GM19240 (cell line): Measurements from ENCODE around the gene DMKN.

Experiments
- DNase-seq: peaks from one replicate; pipeline ENCODE4 v3.0.0; 2011; ENCODE audit warnings: low spot score; ENCODE audit not compliant: insufficient read length

DMKN gene

GRCh38 chr19:35513628-35514281 lies at the start of gene DMKN:
Gene DMKN (minus strand): TSS chr19:35513649. CDS start chr19:35513475, 174 bp downstream.
- DNase-seq: no peak

DNA sequence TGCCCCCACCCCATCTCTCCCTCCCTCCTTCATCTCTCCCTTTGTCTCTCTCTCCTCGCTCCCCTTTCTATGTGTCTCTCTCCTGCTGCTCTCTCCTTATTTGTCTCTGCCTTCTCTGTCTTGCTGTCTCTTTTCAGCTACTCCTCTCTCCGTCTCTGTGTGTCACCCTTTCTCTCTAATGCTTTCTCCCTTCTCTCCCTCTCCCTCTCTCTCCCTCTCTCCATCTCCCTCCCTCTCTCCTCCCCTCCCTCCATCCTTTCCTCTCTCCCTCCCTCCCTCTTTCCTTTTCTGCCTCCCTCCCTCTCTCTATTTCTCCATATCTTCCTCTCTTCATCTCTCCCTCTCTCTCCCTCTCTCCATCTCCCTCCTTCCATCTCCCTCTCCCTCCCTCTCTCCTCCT lies 49.3 kb upstream of the DMKN start:
- DNase-seq: no peak

- no peak for DNase-seq
Observed at GRCh38 chr19:35562336-35562735, 48.9 kb upstream of the DMKN start.

- DNase-seq: no peak
Observed at GRCh38 chr19:35561436-35561835, 48.0 kb upstream of the DMKN start.

- DNase-seq: no peak
Observed at GRCh38 chr19:35560677-35561076, 47.2 kb upstream of the DMKN start.

DNA sequence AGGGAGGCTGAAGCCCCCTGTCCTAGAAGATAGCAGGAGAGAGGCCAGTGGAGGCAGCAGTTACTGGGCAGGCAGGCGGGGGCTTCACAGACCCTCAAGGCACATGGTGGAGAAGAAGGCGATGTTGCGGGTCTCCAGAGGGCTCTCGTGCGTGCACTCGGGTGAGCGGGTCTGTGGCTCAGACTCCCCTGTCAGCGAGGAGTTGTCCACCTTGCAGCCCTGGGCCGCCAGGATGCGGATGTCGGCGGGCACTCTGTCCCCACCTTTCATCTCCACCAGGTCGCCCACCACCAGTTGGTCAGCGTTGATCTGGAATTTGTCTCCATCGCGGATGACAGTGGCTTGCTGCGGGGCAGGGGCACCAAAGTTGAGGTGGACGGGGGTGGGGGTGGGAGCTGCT lies 46.8 kb upstream of the DMKN start:
- DNase-seq: no peak

DNA sequence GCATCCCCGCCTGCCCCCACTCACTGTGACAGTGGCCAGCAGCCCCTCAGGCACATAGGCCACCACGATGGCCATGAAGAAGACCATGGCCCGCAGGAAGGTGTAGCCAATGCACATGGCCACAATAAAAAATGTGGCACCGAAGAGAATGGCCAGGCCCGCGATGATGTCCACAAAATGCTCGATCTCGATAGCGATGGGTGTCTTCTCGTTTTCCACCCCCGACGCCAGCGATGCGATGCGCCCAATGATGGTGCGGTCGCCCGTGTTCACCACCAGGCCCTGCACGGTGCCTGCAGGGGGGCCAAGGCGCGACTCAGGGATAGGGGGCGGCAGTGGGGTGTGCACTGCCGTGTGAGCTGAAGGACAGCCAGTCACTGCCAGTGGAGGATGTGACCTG lies 46.3 kb upstream of the DMKN start:
- DNase-seq: no peak

DNA sequence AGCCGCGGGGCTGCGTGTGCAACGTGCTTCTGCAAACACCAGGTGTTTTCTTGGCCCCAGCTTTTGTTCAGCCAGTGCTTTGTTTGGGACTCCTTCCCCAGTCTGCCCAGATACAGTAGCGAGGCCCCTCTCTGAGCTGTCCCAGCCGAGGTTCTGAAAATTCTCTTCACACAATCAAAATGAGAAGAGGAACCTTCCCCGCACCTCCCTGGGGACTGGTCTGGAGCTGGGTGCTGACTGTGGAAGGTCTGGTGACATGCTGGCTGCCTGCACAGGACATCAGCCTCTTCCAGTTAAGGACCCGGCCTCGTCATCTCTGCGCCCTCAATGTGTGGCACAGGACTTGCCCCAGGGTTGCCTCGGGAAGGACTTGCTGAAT lies 45.8 kb upstream of the DMKN start:
- no peak for DNase-seq

GRCh38 chr19:35558400-35559280 lies 45.2 kb upstream of the DMKN start:
- no peak for DNase-seq

GRCh38 chr19:35557539-35558399 lies 44.3 kb upstream of the DMKN start:
- no peak for DNase-seq

GRCh38 chr19:35556846-35557538 lies 43.5 kb upstream of the DMKN start:
- DNase-seq: no peak

- DNase-seq: no peak
Observed at GRCh38 chr19:35556025-35556590, 42.7 kb upstream of the DMKN start.

DNA sequence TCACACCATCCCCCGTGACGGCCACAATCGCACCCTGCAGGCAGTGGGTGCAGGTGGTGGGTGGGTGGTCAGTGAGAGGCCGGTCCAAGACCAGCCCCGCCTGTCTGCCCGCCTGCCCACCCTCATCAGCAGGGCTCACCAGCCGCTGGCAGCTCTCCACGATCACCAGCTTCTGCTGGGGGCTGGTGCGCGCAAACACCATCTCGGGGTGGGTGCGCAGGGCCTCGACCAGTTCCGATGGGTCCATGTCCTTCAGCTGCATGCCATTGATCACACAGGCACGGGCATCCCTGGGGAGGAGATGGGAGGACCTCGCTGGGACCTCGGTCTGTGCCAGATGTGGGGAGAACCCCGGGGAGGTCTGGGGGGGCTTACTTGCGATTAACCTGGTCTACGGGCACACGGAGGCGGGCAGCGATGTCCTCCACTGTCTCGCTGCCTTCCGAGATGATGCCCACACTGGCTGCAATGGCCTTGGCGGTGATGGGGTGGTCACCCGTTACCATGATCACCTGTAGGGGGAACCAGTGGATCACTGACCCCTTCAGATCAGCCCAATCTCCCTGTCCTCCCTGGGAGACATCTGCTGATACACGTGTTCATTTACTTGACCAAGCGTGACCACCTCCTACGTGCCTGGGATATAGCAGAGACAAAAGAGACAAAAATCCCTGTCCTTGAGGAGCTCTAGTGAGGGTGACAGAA lies 42.0 kb upstream of the DMKN start:
- DNase-seq: no peak

DNA sequence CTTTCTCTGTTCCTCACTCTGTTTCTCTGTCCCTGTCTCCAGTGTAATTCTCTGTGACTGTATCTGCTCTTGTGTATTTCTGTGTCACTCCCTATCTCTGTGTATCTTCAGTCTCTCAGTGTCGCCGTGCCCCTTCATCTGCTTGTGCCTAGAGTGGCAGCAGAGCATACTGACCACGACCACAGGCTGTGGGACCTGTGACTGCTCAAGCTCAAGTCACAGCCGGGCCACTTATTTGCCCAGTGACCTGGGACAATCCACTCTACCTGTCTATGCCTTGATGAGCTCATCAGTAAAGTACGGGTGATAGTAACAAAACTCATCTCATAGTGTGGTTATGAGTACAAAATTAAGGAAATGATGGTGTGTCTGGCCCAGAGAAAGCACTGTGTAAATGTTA lies 40.6 kb upstream of the DMKN start:
- DNase-seq: no peak

- no peak for DNase-seq
Observed at GRCh38 chr19:35553385-35554000, 40.0 kb upstream of the DMKN start.

- DNase-seq: no peak
Observed at GRCh38 chr19:35552534-35553384, 39.3 kb upstream of the DMKN start.

GRCh38 chr19:35551091-35551810 lies 37.8 kb upstream of the DMKN start:
- no peak for DNase-seq

DNA sequence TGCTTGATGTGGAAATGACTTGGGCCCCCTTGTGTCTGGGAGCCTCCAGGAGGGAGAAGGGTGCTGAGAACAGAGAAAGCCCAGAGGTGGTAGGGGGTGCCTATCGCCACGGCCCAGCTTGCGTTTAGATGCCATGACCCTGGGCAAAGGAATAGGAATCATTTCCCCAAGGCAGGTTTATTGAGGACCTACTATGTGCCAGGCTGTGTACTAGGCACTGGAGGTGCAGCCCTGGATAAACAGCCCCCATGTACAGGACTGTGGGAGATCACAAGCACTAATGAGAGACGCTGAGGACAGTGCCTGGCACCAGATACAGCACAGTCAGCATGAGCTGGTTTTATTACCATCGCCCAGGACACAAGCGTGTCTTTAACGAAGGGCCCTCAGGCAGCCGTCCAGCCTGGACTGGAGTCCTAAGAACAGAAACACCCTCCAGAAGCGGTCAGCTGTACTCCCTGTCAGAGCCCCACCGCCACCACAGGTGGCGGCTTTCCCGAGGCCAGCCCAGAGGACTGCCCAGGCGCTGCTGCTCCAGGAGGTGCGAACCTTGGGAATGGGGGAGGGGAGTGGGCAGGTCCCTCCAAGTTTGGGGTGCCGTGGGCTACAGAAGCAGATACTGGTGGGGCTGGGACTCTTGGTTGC lies 36.6 kb upstream of the DMKN start:
- DNase-seq: no peak
